Central memory CD8-positive, alpha-beta T cell (primary cell): Measurements from ENCODE around the gene ACBD4.

Experiments used
- ATAC-seq: fragments of 150-1000 bp; cut with Tn5 transposase; replicated peaks from 2 replicates; pipeline ENCODE4 v1.10.0; 2022; ENCODE audit warnings: mild to moderate bottlenecking, moderate FRiP score, moderate number of reproducible peaks; ENCODE audit not compliant: poor library complexity, severe bottlenecking; ENCODE audit errors: extremely low read depth
- DNase-seq, 2 donors: peaks; one replicate each; pipeline ENCODE4 v3.0.0; 2021; ENCODE audit warnings: low spot score in 2 of 2
- H3K27ac Mint-ChIP-seq: one replicate; pipeline ENCODE4 v1.8.0; 2022; ENCODE audit warnings: low read depth, mild to moderate bottlenecking, moderate library complexity, mixed read lengths
- H3K27me3 Mint-ChIP-seq: one replicate; pipeline ENCODE4 v1.8.0; 2022; ENCODE audit warnings: mixed read lengths
- H3K36me3 Mint-ChIP-seq: one replicate; pipeline ENCODE4 v1.8.0; 2022; ENCODE audit warnings: mild to moderate bottlenecking, moderate library complexity, mixed read lengths; ENCODE audit not compliant: insufficient read depth
- H3K4me1 Mint-ChIP-seq: one replicate; pipeline ENCODE4 v1.8.0; 2022; ENCODE audit warnings: mixed read lengths
- H3K4me3 Mint-ChIP-seq: one replicate; pipeline ENCODE4 v1.8.0; 2022; ENCODE audit warnings: mild to moderate bottlenecking, moderate library complexity, mixed read lengths
- H3K9me3 Mint-ChIP-seq: one replicate; pipeline ENCODE4 v1.8.0; 2022; ENCODE audit warnings: mixed read lengths

Gene ACBD4

GRCh38 chr17:45135192-45135977, at the start of gene ACBD4:
ACBD4 (plus strand) TSS chr17:45135687; CDS start chr17:45136145, 458 bp downstream.
- Mint-ChIP-seq H3K4me3 (peak within 1 kb of the TSS; percentile 85), H3K4me1 (peaks cover 15% of the 10 kb centered on the region), H3K9me3 (no peaks in the 10 kb centered on the region), H3K27ac (peak within 1 kb of the TSS; percentile 54), H3K36me3 (peaks cover 9% of the 10 kb centered on the region), H3K27me3 (no peaks in the 10 kb centered on the region)
- ATAC-seq: peak; percentile 91
- peak; percentile 96 to 99 for DNase-seq

DNA sequence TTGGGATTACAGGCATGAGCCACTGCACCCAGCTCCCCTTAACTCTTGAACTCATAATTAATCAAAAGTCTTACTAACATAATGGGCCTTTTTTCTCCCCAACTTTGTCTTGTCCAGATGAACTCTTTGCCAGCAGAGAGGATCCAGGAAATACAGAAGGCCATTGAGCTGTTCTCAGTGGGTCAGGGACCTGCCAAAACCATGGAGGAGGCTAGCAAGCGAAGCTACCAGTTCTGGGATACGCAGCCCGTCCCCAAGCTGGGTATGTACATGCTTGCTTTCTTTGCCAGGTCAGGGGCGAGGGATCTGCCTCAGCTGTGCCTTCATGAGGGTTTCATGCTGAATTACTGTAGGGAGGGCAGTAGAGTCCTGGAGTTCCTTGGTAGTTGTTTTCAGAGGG, 49.1 kb upstream of the ACBD4 start:
- no peak overlapping the region for H3K27ac Mint-ChIP-seq
- no peak for ATAC-seq
- no peak overlapping the region for H3K4me3 Mint-ChIP-seq
- H3K27me3 Mint-ChIP-seq: no peaks in the 10 kb centered on the region
- H3K9me3 Mint-ChIP-seq: no peaks in the 10 kb centered on the region
- no peak for DNase-seq
- H3K4me1 Mint-ChIP-seq: no peaks in the 10 kb centered on the region
- H3K36me3 Mint-ChIP-seq: peaks cover 63% of the 10 kb centered on the region

DNA sequence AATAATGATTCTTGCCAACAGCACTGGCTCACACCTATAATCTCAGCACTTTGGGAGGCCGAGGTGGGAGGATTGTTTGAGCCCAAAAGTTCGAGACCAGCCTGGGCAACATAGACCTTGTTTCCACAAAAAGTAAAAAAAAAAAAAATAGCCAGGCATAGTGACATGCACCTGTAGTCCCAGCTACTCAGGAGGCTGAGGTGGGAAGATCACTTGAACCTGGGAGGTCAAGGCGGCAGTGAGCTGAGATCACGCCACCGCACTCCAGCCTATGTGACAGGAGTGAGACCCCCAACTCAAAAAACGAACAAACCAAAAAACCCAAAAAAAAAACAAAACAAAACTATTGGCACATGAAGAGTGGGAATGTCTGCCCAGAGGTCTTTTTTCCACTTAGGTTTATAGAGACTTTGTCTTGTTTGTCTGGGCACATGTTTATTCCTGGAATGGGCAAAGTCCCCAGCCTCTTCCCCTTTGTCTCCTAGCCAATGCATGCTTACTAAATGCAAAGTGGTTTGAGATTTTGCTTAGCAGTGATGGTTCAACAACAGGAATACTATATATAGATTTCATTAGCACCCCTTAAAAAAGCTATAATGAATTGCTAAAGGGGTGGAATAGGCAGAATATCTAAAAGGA, 48.5 kb upstream of the ACBD4 start:
- no peak for ATAC-seq
- no peak for DNase-seq
- H3K4me1 Mint-ChIP-seq: no peaks in the 10 kb centered on the region
- no peak overlapping the region for H3K27ac Mint-ChIP-seq
- no peak overlapping the region for H3K4me3 Mint-ChIP-seq
- no peaks in the 10 kb centered on the region for H3K9me3 Mint-ChIP-seq
- no peaks in the 10 kb centered on the region for H3K27me3 Mint-ChIP-seq
- H3K36me3 Mint-ChIP-seq: peaks cover 64% of the 10 kb centered on the region

DNA sequence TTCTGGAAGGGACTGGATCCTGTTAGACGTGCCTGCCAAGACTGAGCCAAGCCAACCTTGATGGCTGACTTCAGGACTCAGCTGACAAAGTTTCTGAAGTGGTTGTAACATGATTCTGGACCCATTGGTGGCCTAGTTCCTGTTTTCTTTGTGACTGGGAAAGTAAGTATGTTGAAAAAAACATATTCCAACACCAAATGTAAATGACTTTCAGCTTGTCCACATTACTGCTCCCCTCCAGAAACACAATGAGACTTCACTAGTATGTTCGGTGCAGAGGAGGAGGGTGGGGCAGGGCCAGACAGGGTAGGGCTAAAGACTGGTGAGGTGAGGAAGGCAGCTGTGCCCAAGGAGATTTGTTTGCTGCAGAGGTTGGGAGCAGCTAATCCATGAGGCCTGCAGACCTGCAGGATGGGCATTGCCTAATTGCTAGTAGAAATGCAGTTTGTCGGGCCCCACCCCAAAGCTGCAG, 47.9 kb upstream of the ACBD4 start:
- Mint-ChIP-seq H3K27me3 (no peaks in the 10 kb centered on the region), H3K36me3 (peaks cover 64% of the 10 kb centered on the region), H3K4me1 (no peaks in the 10 kb centered on the region), H3K27ac (no peak overlapping the region), H3K9me3 (no peaks in the 10 kb centered on the region), H3K4me3 (no peak overlapping the region)
- DNase-seq: no peak
- ATAC-seq: no peak

GRCh38 chr17:45087978-45088377, 47.5 kb upstream of the ACBD4 start:
- H3K27me3 Mint-ChIP-seq: no peaks in the 10 kb centered on the region
- H3K4me1 Mint-ChIP-seq: no peaks in the 10 kb centered on the region
- no peaks in the 10 kb centered on the region for H3K9me3 Mint-ChIP-seq
- no peak overlapping the region for H3K27ac Mint-ChIP-seq
- DNase-seq (no peak), ATAC-seq (no peak)
- H3K36me3 Mint-ChIP-seq: peaks cover 61% of the 10 kb centered on the region
- no peak overlapping the region for H3K4me3 Mint-ChIP-seq

DNA sequence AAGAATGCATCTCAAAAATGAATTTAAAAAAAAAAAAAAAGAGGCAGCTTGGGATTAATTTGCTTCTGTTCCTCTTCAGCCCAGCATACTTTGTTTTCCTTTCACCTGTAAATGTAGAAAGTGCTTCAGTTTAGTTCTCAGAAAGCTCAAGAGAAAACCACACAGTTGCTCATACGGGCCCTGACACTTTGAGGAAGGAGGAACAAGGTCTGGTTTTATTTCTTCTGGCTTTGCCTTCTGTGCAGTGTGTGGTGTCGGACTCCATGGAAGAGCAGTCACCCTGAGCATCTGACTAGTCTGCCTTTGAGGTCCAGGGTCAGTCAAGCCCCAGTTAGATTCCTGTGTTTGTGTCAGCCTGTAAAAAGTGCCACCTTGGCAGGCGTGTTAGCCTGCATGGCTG, 46.7 kb upstream of the ACBD4 start:
- no peak overlapping the region for H3K27ac Mint-ChIP-seq
- no peaks in the 10 kb centered on the region for H3K4me1 Mint-ChIP-seq
- no peaks in the 10 kb centered on the region for H3K27me3 Mint-ChIP-seq
- DNase-seq (no peak), ATAC-seq (no peak)
- H3K9me3 Mint-ChIP-seq: no peaks in the 10 kb centered on the region
- H3K36me3 Mint-ChIP-seq: peaks cover 63% of the 10 kb centered on the region
- no peak overlapping the region for H3K4me3 Mint-ChIP-seq

DNA sequence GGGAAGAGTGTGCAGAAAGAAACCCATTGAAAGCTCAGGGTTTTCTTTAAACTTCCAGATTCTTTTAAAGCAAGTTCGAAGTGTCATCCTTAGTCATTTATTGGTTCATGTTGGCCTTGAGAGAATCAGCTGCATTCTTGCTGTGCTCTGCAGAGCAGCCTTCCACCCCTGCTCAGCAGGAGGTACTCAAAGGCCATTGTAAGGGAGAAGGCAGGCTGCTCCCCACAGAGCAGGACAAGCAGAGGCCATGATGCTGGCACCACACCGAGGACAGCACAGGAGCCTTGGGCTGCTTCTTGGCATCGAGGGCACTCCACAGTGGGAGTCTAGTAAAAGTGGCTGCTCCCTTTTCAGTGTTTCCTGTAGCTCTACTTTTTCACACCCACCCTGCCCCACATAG, 44.8 kb upstream of the ACBD4 start:
- no peak for ATAC-seq
- Mint-ChIP-seq H3K27me3 (no peaks in the 10 kb centered on the region), H3K27ac (no peak overlapping the region), H3K36me3 (peaks cover 61% of the 10 kb centered on the region), H3K4me1 (no peaks in the 10 kb centered on the region), H3K9me3 (no peaks in the 10 kb centered on the region), H3K4me3 (no peak overlapping the region)
- DNase-seq: no peak

DNA sequence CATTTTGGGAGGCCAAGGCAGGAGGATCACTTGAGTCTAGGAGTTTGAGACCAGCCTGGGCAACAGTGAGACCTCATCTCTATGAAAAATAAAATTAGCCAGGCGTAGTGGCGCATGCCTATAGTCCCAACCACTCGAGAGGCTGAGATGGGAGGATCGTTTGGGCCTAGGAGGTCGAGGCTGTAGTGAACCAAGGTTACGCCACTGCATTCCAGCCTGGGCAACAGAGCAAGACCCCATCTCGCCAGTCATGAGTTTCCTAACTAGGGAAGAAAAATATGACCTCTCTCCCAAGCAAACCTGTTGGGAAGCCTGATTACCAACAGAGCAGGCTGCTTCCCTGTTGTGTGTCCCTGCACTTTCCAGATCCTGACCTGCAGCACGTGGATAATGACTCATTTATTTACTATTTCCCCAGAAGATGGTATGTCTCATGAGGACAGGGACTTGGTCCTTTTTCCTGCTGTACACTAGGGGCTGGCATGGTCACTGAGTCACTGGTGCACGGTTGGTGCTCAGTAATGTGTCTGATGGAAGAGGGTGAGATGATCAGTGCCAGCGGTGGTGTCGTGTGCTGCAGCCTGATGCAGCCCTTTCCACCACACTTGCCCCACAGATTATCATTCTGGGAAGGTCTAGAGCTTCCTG, 43.6 kb upstream of the ACBD4 start:
- H3K36me3 Mint-ChIP-seq: peaks cover 62% of the 10 kb centered on the region

DNA sequence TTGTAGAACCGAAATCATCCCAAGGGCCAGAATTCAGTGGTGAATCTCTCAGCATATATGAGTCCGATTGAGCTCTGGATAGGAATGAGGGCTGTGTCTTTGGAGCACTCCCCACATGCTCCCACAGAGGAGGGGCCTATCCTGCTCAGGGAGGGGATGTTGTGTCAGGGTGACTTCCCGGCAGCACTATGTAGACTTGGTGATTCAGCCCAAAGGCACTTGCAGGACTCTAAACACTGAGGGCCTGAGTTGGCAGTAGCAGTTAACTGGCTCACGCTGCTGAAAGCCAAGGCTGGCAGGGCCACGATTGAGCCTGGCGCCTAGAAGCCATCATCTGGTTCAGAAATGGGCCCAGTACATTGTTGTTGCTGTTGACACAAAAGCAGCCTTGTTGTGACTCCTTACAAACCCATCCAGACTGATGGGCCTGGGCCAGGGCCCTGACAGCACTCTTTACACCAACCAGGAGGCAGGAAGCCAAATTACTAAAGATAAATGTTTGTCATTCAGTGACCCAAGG, 42.5 kb upstream of the ACBD4 start:
- DNase-seq (no peak), ATAC-seq (no peak)
- Mint-ChIP-seq H3K4me1 (peaks cover 6% of the 10 kb centered on the region), H3K36me3 (peaks cover 54% of the 10 kb centered on the region), H3K4me3 (no peak overlapping the region), H3K9me3 (no peaks in the 10 kb centered on the region), H3K27me3 (no peaks in the 10 kb centered on the region), H3K27ac (no peak overlapping the region)

More for the DNA sequence above, 43.6 kb upstream of the ACBD4 start:
- Mint-ChIP-seq H3K4me3 (no peak overlapping the region), H3K27ac (no peak overlapping the region), H3K9me3 (no peaks in the 10 kb centered on the region), H3K27me3 (no peaks in the 10 kb centered on the region), H3K4me1 (peaks cover 6% of the 10 kb centered on the region)
- DNase-seq (no peak), ATAC-seq (no peak)

GRCh38 chr17:45093444-45094110, 41.9 kb upstream of the ACBD4 start:
- H3K27me3 Mint-ChIP-seq: no peaks in the 10 kb centered on the region
- no peak overlapping the region for H3K4me3 Mint-ChIP-seq
- no peak for DNase-seq
- peaks cover 6% of the 10 kb centered on the region for H3K4me1 Mint-ChIP-seq
- H3K36me3 Mint-ChIP-seq: peaks cover 49% of the 10 kb centered on the region
- no peak overlapping the region for H3K27ac Mint-ChIP-seq
- ATAC-seq: no peak
- no peaks in the 10 kb centered on the region for H3K9me3 Mint-ChIP-seq

GRCh38 chr17:45096141-45096540, 39.3 kb upstream of the ACBD4 start:
- no peak overlapping the region for H3K27ac Mint-ChIP-seq
- peaks cover 64% of the 10 kb centered on the region for H3K36me3 Mint-ChIP-seq
- DNase-seq: no peak

GRCh38 chr17:45096926-45097325, 38.6 kb upstream of the ACBD4 start:
- no peak for ATAC-seq
- H3K27ac Mint-ChIP-seq: no peak overlapping the region
- H3K9me3 Mint-ChIP-seq: no peaks in the 10 kb centered on the region
- H3K4me1 Mint-ChIP-seq: peaks cover 6% of the 10 kb centered on the region
- no peaks in the 10 kb centered on the region for H3K27me3 Mint-ChIP-seq
- no peak for DNase-seq
- H3K4me3 Mint-ChIP-seq: no peak overlapping the region
- peaks cover 63% of the 10 kb centered on the region for H3K36me3 Mint-ChIP-seq

More at GRCh38 chr17:45096141-45096540, 39.3 kb upstream of the ACBD4 start:
- Mint-ChIP-seq H3K4me1 (peaks cover 6% of the 10 kb centered on the region), H3K9me3 (no peaks in the 10 kb centered on the region), H3K4me3 (no peak overlapping the region), H3K27me3 (no peaks in the 10 kb centered on the region)
- ATAC-seq: no peak
